Ovary (tissue), 9 donors: ENCODE measurements around the gene FBXO42. TPM values are rescaled to one million over a fixed set of nuclear protein-coding genes. Genes with fewer than 3 reads are reported as not detected.

Experiments
- DNase-seq, 5 donors: peaks; one replicate each; pipeline ENCODE4 v3.0.0-alpha.2; 2019 to 2020
- H3K27ac ChIP-seq, 2 donors: fragments of 200-600 bp; one replicate each; pipeline versions ENCODE4 v1.5.1 to v1.8.0; 2019 to 2022
- H3K27me3 ChIP-seq: fragments of 200-600 bp; one replicate; pipeline ENCODE4 v1.8.0; 2022
- H3K36me3 ChIP-seq: fragments of 200-600 bp; sonication (generic); one replicate; pipeline ENCODE4 v1.5.1; 2019
- H3K4me1 ChIP-seq: one replicate; pipeline ENCODE4 v1.8.1; 2013; ENCODE audit warnings: mild to moderate bottlenecking, moderate library complexity; ENCODE audit not compliant: insufficient read depth
- H3K4me3 ChIP-seq: fragments of 200-600 bp; sonication (generic); one replicate; pipeline ENCODE4 v1.5.1; 2017
- H3K9me3 ChIP-seq, 2 donors: fragments of 200-600 bp in 1 of 2; sonication (generic) in 1 of 2; one replicate each; pipeline versions ENCODE4 v1.5.1 to v1.8.1; 2013 to 2019; ENCODE audit warnings: mild to moderate bottlenecking in 1 of 2, moderate library complexity in 1 of 2
- EP300 ChIP-seq: sonication (generic); formaldehyde crosslinking; IDR thresholded peaks from one replicate; pipeline ENCODE4 v1.6.1; 2017; ENCODE audit warnings: antibody characterized with exemption
- POLR2A ChIP-seq: fragments of 450-650 bp; IDR thresholded peaks from one replicate; pipeline ENCODE4 v1.6.1; 2017; ENCODE audit warnings: antibody characterized with exemption, mild to moderate bottlenecking, moderate library complexity
- WGBS, 3 donors: extraction: QIAGEN DNeasy Blood & Tissue Kit in 1 of 3; methylation state at CpG; one replicate each; pipeline versions ENCODE4 v1.1.5 to v1.1.7; 2013 to 2017; 5-methylcytosine and 5-hydroxymethylcytosine counted together
- intact Hi-C, 4 donors: fragments of 100-400 bp; cut with DNase I; formaldehyde crosslinking; loops; one replicate each; pipeline versions ENCODE4 v1.11.0 to v1.15.1; 2022 to 2023
- polyA plus RNA-seq, 2 donors: library from polyadenylated mRNA; stranded (reverse); fragments of 200-250 nt in 1 of 2; fragments of 350-450 nt in 1 of 2; fragmentation: Illumina TruSeq in 1 of 2; extraction: RNeasy Lipid Tissue Mini Kit (QIAGEN cat#74804) in 1 of 2; gene quantifications; one replicate each; pipeline ENCODE4 v1.2.3, GENCODE V29; 2013 to 2014
- total RNA-seq, 7 donors: library from RNA; depleted of rRNA in 2 of 7; stranded (reverse); fragments of >200 nt in 2 of 7; fragmentation: NEBNext Ultra II Directional in 3 of 7; extraction: Animal tissue kit (Norgen Biotek cat#: 25700) in 3 of 7; gene quantifications; one replicate each; pipeline versions ENCODE4 v1.1.0 to v1.2.4, GENCODE V29; 2016 to 2023
- TF ChIP-seq, protein P1 (sequence below), 3 donors: fragments of 450-650 bp in 2 of 3; fragments of 200-600 bp in 1 of 3; IDR thresholded peaks; one replicate each; pipeline versions ENCODE4 v1.5.1 to v1.8.0; 2016 to 2022; ENCODE audit warnings: antibody characterized with exemption in 3 of 3, mild to moderate bottlenecking in 1 of 3
- donor health status: DM: no; HTN: no; CAD: no; lungs with moderate emphysema.
- donor health status: DM: no; HTN: no; CAD: no.
- donor health status: Bipolar disorder and iron deficiency.
- donor health status: DM: yes; HTN: yes; CAD: no.
- donor health status: DM: no; HTN: no; CAD: no.
- donor health status: DM: yes; HTN: yes; CAD: no.

The FBXO42 gene
- total and polyA plus RNA-seq, 9 donors = 16.0 to 35.3 (median 21.9) TPM

GRCh38 chr1:16294219-16295212 lies 57.8 kb downstream of the FBXO42 start:
- H3K36me3 ChIP-seq = no peaks in the 10 kb centered on the region
- H3K4me3 ChIP-seq = no peak overlapping the region
- no peaks in the 10 kb centered on the region for H3K27me3 ChIP-seq
- TF ChIP-seq, protein P1, sequence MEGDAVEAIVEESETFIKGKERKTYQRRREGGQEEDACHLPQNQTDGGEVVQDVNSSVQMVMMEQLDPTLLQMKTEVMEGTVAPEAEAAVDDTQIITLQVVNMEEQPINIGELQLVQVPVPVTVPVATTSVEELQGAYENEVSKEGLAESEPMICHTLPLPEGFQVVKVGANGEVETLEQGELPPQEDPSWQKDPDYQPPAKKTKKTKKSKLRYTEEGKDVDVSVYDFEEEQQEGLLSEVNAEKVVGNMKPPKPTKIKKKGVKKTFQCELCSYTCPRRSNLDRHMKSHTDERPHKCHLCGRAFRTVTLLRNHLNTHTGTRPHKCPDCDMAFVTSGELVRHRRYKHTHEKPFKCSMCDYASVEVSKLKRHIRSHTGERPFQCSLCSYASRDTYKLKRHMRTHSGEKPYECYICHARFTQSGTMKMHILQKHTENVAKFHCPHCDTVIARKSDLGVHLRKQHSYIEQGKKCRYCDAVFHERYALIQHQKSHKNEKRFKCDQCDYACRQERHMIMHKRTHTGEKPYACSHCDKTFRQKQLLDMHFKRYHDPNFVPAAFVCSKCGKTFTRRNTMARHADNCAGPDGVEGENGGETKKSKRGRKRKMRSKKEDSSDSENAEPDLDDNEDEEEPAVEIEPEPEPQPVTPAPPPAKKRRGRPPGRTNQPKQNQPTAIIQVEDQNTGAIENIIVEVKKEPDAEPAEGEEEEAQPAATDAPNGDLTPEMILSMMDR (IDR thresholded peaks at IDR 0.05) = no peak
- TF ChIP-seq POLR2A (no peak), EP300 (no peak)
- H3K27ac ChIP-seq = no peak overlapping the region
- H3K9me3 ChIP-seq = no peaks in the 10 kb centered on the region
- DNase-seq = no peak
- intact Hi-C loops = no loop called here
- WGBS, 3 donors = 66 to 71% (median 66%) methylated on average over 3 of the region's 3 CpGs
- peaks cover 6% of the 10 kb centered on the region for H3K4me1 ChIP-seq

- DNase-seq = no peak
- Histone ChIP-seq H3K4me3 (no peak overlapping the region), H3K27ac (no peak overlapping the region), H3K36me3 (no peaks in the 10 kb centered on the region), H3K27me3 (no peaks in the 10 kb centered on the region), H3K9me3 (no peaks in the 10 kb centered on the region), H3K4me1 (peaks cover 4% of the 10 kb centered on the region)
- TF ChIP-seq, protein P1 (IDR thresholded peaks at IDR 0.05) = no peak
- TF ChIP-seq EP300 = no peak
- no peak for TF ChIP-seq POLR2A
- WGBS, 3 donors = 80 to 83% (median 82%) methylated on average over 1 of the region's 1 CpG
- intact Hi-C loops = no loop called here
Observed at GRCh38 chr1:16293538-16293937, 58.7 kb downstream of the FBXO42 start.

- TF ChIP-seq EP300 = no peak
- TF ChIP-seq, protein P1 (IDR thresholded peaks at IDR 0.05) = no peak
- TF ChIP-seq POLR2A = no peak
- intact Hi-C loops = no loop called here
- H3K27ac ChIP-seq = no peak overlapping the region
- no peaks in the 10 kb centered on the region for H3K36me3 ChIP-seq
- DNase-seq = no peak
- no peaks in the 10 kb centered on the region for H3K9me3 ChIP-seq
- H3K4me1 ChIP-seq = peaks cover 4% of the 10 kb centered on the region
- H3K27me3 ChIP-seq = no peaks in the 10 kb centered on the region
- H3K4me3 ChIP-seq = no peak overlapping the region
Observed at GRCh38 chr1:16292739-16293138, 59.5 kb downstream of the FBXO42 start.

DNA sequence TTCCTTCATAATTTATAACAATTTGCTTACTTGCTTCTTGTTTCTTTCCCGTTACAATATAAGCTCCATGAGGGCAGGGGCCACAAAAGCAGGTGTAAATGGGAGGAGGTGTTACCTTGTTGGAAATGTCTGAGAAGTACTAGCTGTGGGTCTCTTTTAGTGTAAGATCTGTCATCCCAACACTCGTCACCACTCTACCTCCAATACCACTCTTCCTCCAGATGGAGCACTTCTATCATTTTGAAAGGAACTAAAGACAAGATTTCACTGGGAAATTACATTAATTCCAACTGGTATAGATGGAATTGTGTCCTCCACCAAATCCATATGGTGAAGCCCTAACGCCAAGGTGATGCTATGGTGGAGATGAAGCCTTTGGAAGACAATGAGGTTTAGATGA lies 62.3 kb downstream of the FBXO42 start:
- Histone ChIP-seq H3K27ac (no peak overlapping the region), H3K4me1 (peaks cover 4% of the 10 kb centered on the region), H3K9me3 (no peaks in the 10 kb centered on the region), H3K36me3 (no peaks in the 10 kb centered on the region), H3K4me3 (no peak overlapping the region), H3K27me3 (no peaks in the 10 kb centered on the region)
- intact Hi-C loops = no loop called here
- 92 to 98% (median 97%) methylated on average over 3 of the region's 3 CpGs for WGBS, 3 donors
- no peak for DNase-seq
- TF ChIP-seq, protein P1 (IDR thresholded peaks at IDR 0.05) = no peak
